Measurements from ENCODE around the gene CBX4. TPM values are rescaled to one million over a fixed set of nuclear protein-coding genes. Genes with fewer than 3 reads are reported as not detected.

CBX4 gene
- total RNA-seq, 6 experiments from 2014 or later: 8.9 to 21.9 (median 15.1) TPM

GRCh38 chr17:79821331-79822095 is 17.7 kb downstream of the CBX4 start:
- peak in 3 of 4 donors; percentile 7 to 50 (median 47) for ATAC-seq
- no peaks in the 10 kb centered on the region for H3K36me3 ChIP-seq
- peaks cover 0 to 19% (median 0%) of the 10 kb centered on the region in 4 donors for H3K4me1 ChIP-seq
- intact Hi-C loops (cut with DNase I): no loop called here
- TF ChIP-seq CTCF (IDR thresholded peaks at IDR 0.05) (no peak), POLR2A (IDR thresholded peaks at IDR 0.05) (no peak)
- no peak overlapping the region for H3K4me3 ChIP-seq
- H3K27me3 ChIP-seq: no peaks in the 10 kb centered on the region
- no peak overlapping the region for H3K27ac ChIP-seq
- 62% methylated on average over 5 of the region's 12 CpGs for WGBS (ENCODE audit: insufficient coverage, low coverage, low lambda C conversion rate, missing lambda C conversion rate)
- DNase-seq: no peak
- no peaks in the 10 kb centered on the region for H3K9me3 ChIP-seq

GRCh38 chr17:79820959-79821330 is 18.3 kb downstream of the CBX4 start:
- no peaks in the 10 kb centered on the region for H3K9me3 ChIP-seq

GRCh38 chr17:79819534-79820276 is 19.5 kb downstream of the CBX4 start:
- ATAC-seq (no peak), DNase-seq (no peak)
- Histone ChIP-seq H3K27me3 (peaks cover 3 to 8% of the 10 kb centered on the region in 2 donors), H3K4me1 (peaks cover 0 to 29% (median 5%) of the 10 kb centered on the region in 4 donors), H3K9me3 (no peaks in the 10 kb centered on the region), H3K27ac (no peak overlapping the region), H3K4me3 (no peak overlapping the region), H3K36me3 (no peaks in the 10 kb centered on the region)
- 85% methylated on average over 8 of the region's 13 CpGs for WGBS (ENCODE audit: insufficient coverage, low coverage, low lambda C conversion rate, missing lambda C conversion rate)
- TF ChIP-seq CTCF (IDR thresholded peaks at IDR 0.05) (no peak), POLR2A (IDR thresholded peaks at IDR 0.05) (no peak)
- intact Hi-C loops (cut with DNase I): no loop called here

More at GRCh38 chr17:79820959-79821330, 18.3 kb downstream of the CBX4 start:
- Histone ChIP-seq H3K4me1 (peaks cover 0 to 19% (median 0%) of the 10 kb centered on the region in 4 donors), H3K27me3 (no peaks in the 10 kb centered on the region), H3K4me3 (no peak overlapping the region), H3K27ac (no peak overlapping the region), H3K36me3 (no peaks in the 10 kb centered on the region)
- intact Hi-C loops (cut with DNase I): no loop called here
- TF ChIP-seq CTCF (IDR thresholded peaks at IDR 0.05): no peak
- TF ChIP-seq POLR2A (IDR thresholded peaks at IDR 0.05): no peak
- DNase-seq: no peak
- WGBS (ENCODE audit: insufficient coverage, low coverage, low lambda C conversion rate, missing lambda C conversion rate): 81% methylated on average over 4 of the region's 4 CpGs
- no peak for ATAC-seq

- WGBS (ENCODE audit: insufficient coverage, low coverage, low lambda C conversion rate, missing lambda C conversion rate): 87% methylated on average over 3 of the region's 5 CpGs
- H3K4me1 ChIP-seq: peaks cover 0 to 35% (median 7%) of the 10 kb centered on the region in 4 donors
- DNase-seq: no peak
- intact Hi-C loops (cut with DNase I): no loop called here
- ATAC-seq: no peak
- no peaks in the 10 kb centered on the region for H3K9me3 ChIP-seq
- no peak overlapping the region for H3K27ac ChIP-seq
- TF ChIP-seq POLR2A (IDR thresholded peaks at IDR 0.05) (no peak), CTCF (IDR thresholded peaks at IDR 0.05) (no peak)
- peaks cover 3 to 14% of the 10 kb centered on the region in 2 donors for H3K27me3 ChIP-seq
- no peaks in the 10 kb centered on the region for H3K36me3 ChIP-seq
- H3K4me3 ChIP-seq: no peak overlapping the region
These were observed 20.2 kb downstream of the CBX4 start for GRCh38 chr17:79819085-79819484.

Measured in right lobe of liver (tissue), 6 donors.